GM12878 (cell line): Measurements from ENCODE around the gene DAAM1. TPM values are rescaled to one million over a fixed set of nuclear protein-coding genes. Genes with fewer than 3 reads are reported as not detected.

Experiments
- ATAC-seq: fragments of 200-7000 bp; cut with Tn5 transposase; 3 replicates; pipeline ENCODE4 v1.9.1; 2020; ENCODE audit warnings: mild to moderate bottlenecking, moderate library complexity
- BruUV-seq: library from RNA; stranded (reverse); fragments of 400-500 nt; replicated peaks from 2 replicates; lab custom pipeline; 2021; lab: Mats Ljungman, UMichigan
- CTCF ChIA-PET: fragments of 300-600 bp; sonication (Branson Sonifier 250); formaldehyde crosslinking; extraction: SDS; loops from one replicate; lab custom pipeline; 2021; ENCODE audit warnings: inconsistent platforms; lab: Yijun Ruan, JAX
- POLR2A ChIA-PET: fragments of 350-600 bp; formaldehyde crosslinking; extraction: SDS; loops from one replicate; lab custom pipeline; 2021; ENCODE audit warnings: inconsistent platforms; lab: Charles Lee
- RAD21 ChIA-PET: fragments of 300-600 bp; sonication (Branson Sonifier 250); formaldehyde crosslinking; loops from one replicate; lab custom pipeline; 2023; ENCODE audit warnings: antibody characterized with exemption; ENCODE audit not compliant: unreplicated experiment; lab: Charles Lee
- SMC1A ChIA-PET: fragments of 300-600 bp; sonication (Branson Sonifier 250); formaldehyde crosslinking; loops from one replicate; lab custom pipeline; 2023; ENCODE audit not compliant: unreplicated experiment, uncharacterized antibody; lab: Charles Lee
- DNase-seq: peaks from one replicate; pipeline ENCODE4 v3.0.0-alpha.2; 2011; ENCODE audit warnings: low read depth, low spot score
- FAIRE-seq: peaks from 3 replicates; lab custom pipeline; 2011; peaks lifted over from hg19 to GRCh38; lab: Jason Lieb, UNC
- H2AFZ ChIP-seq: 2 replicates; pipeline ENCODE4 v1.6.0; 2011; ENCODE audit warnings: low read depth, low read length, control low read depth; ENCODE audit not compliant: control insufficient read depth
- H3K27ac ChIP-seq: 2 replicates; pipeline ENCODE4 v1.5.1; 2011; ENCODE audit warnings: control low read depth; ENCODE audit not compliant: control insufficient read depth, insufficient read depth
- H3K27me3 ChIP-seq, 2 experiments: replicated peaks in 1 of 2; 2 replicates each; pipeline versions ENCODE4 v1.6.0 to v1.6.1; 2011; ENCODE audit warnings: low read length in 1 of 2; ENCODE audit not compliant: control insufficient read depth in 2 of 2, insufficient read depth in 2 of 2
- H3K36me3 ChIP-seq, 2 experiments: 2 replicates each; pipeline ENCODE4 v1.5.1; 2011; ENCODE audit warnings: low read length in 1 of 2; ENCODE audit not compliant: control insufficient read depth in 2 of 2, insufficient read depth in 2 of 2
- H3K4me1 ChIP-seq: 2 replicates; pipeline ENCODE4 v1.6.1; 2011; ENCODE audit warnings: mild to moderate bottlenecking, low read length, moderate library complexity, mixed read lengths; ENCODE audit not compliant: control insufficient read depth, insufficient read depth
- H3K4me2 ChIP-seq: 2 replicates; pipeline ENCODE4 v1.6.0; 2011; ENCODE audit warnings: control low read depth; ENCODE audit not compliant: control insufficient read depth, insufficient read depth
- H3K4me3 ChIP-seq: fragments of 200-600 bp; sonication (generic); 2 replicates; pipeline ENCODE4 v1.5.1; 2016
- H3K79me2 ChIP-seq: 2 replicates; pipeline ENCODE4 v1.6.0; 2011; ENCODE audit warnings: low read length; ENCODE audit not compliant: control insufficient read depth, insufficient read depth
- H3K9ac ChIP-seq: 2 replicates; pipeline ENCODE4 v1.8.0; 2011; ENCODE audit warnings: low read length, control low read depth, mixed read lengths; ENCODE audit not compliant: control insufficient read depth, insufficient read depth
- H3K9me3 ChIP-seq: replicated peaks from 3 replicates; pipeline ENCODE4 v1.5.1; 2011; ENCODE audit warnings: mild to moderate bottlenecking, low read length; ENCODE audit not compliant: control insufficient read depth, insufficient read depth
- H4K20me1 ChIP-seq: 2 replicates; pipeline ENCODE4 v1.6.0; 2011; ENCODE audit not compliant: control insufficient read depth, insufficient read depth
- CBFB ChIP-seq: IDR thresholded peaks from 2 replicates; pipeline ENCODE4 v1.6.1; 2016; ENCODE audit warnings: antibody characterized with exemption, low read depth
- CHD2 ChIP-seq: IDR thresholded peaks from 2 replicates; pipeline ENCODE4 v1.6.1; 2011; ENCODE audit warnings: low read depth, low read length, improper control_type of control experiment, borderline replicate concordance
- GABPA ChIP-seq: IDR thresholded peaks from 2 replicates; pipeline ENCODE4 v1.6.1; 2014; ENCODE audit warnings: antibody characterized with exemption, low read depth, mild to moderate bottlenecking, inconsistent platforms
- NR2C2 ChIP-seq: IDR thresholded peaks from 2 replicates; pipeline ENCODE4 v1.6.1; 2011; ENCODE audit warnings: borderline replicate concordance, low read depth; ENCODE audit not compliant: control insufficient read depth, insufficient read length
- PAX5 ChIP-seq: IDR thresholded peaks from 2 replicates; pipeline ENCODE4 v1.6.1; 2011; ENCODE audit warnings: low read depth, low read length, borderline replicate concordance
- RELB ChIP-seq: fragments of 450-650 bp; IDR thresholded peaks from 2 replicates; pipeline ENCODE4 v1.6.1; 2017; ENCODE audit warnings: low read depth, mild to moderate bottlenecking, moderate library complexity
- REST ChIP-seq: IDR thresholded peaks from 2 replicates; pipeline ENCODE4 v1.6.1; 2012; ENCODE audit warnings: mild to moderate bottlenecking, low read depth, low read length
- SMAD1 ChIP-seq: fragments of 450-650 bp; IDR thresholded peaks from 2 replicates; pipeline ENCODE4 v1.6.1; 2018; ENCODE audit warnings: mild to moderate bottlenecking, low read depth; ENCODE audit not compliant: partially characterized antibody
- ZZZ3 ChIP-seq: IDR thresholded peaks from 2 replicates; pipeline ENCODE4 v1.6.1; 2011; ENCODE audit warnings: low read depth; ENCODE audit not compliant: control insufficient read depth, insufficient read length
- WGBS: methylation state at CpG from one replicate; pipeline ENCODE4 v1.1.6; 2016; ENCODE audit warnings: low lambda C conversion rate; ENCODE audit not compliant: insufficient replicate concordance, insufficient coverage; ENCODE audit errors: missing lambda C conversion rate; 5-methylcytosine and 5-hydroxymethylcytosine counted together
- in situ Hi-C: fragments of 300-500 bp; cut with MboI; formaldehyde crosslinking; loops from 9 replicates; pipeline ENCODE4 v1.14.3; 2018; ENCODE audit warnings: mixed read lengths
- intact Hi-C: fragments of 100-400 bp; cut with micrococcal nuclease; formaldehyde crosslinking; loops from one replicate; pipeline ENCODE4 v1.14.2; 2022; ENCODE audit not compliant: unreplicated experiment
- polyA plus RNA-seq, 11 experiments: library from polyadenylated mRNA; depleted of rRNA in 4 of 11; unstranded in 6 of 11; stranded (reverse) in 5 of 11; fragments of >200 nt; fragmentation: Nextera tagmentation in 4 of 11; fragmentation: Illumina TruSeq in 1 of 11; extraction: Ambion mirVana in 4 of 11; extraction: Trizol in 1 of 11; gene quantifications; 1 replicate in 1 of 11; 2 replicates in 10 of 11; pipeline versions ENCODE4 v1.2.1 to v1.2.3, GENCODE V29; 2011 to 2016; ENCODE audit warnings: inconsistent platforms in 2 of 11, missing spikeins in 2 of 11, low read depth in 1 of 11
- total RNA-seq, 4 experiments: library from RNA; depleted of rRNA in 3 of 4; stranded (reverse); fragments of >200 nt in 3 of 4; fragmentation: Illumina TruSeq in 1 of 4; extraction: Trizol in 1 of 4; gene quantifications; 2 replicates each; pipeline versions ENCODE4 v1.2.1 to v1.2.3, GENCODE V29; 2013 to 2021

DAAM1 gene
- total and polyA plus RNA-seq, 10 of the 15 experiments (the other 5 are each of a cell fraction or from before 2014, with no cell fraction given), result 13.8 to 32.4 (median 24.2) TPM

- FAIRE-seq (no peak), ATAC-seq (no peak)
- Histone ChIP-seq H3K36me3 (0 out of 4 replicates have a peak, but pooled peaks cover 0 to 3% of the 10 kb centered on the region in 2 experiments), H3K4me1 (peaks cover 7% of the 10 kb centered on the region; the same call in 1 of the 2 replicates), H3K27me3 (no peaks in the 10 kb centered on the region), H3K27ac (no peak overlapping the region), H2AFZ (no peak overlapping the region), H4K20me1 (no peaks in the 10 kb centered on the region)
- POLR2A ChIA-PET, result no interaction called here
- WGBS, result 64% methylated on average over 3 of the region's 3 CpGs
- SMC1A ChIA-PET, result interaction anchor here (0.8 to 1.0 kb wide), 4 partner anchors 15 to 132 kb away, joined by 3 to 4 read pairs (median 4); no protein-coding TSS in a partner anchor
- no TSS peak for BruUV-seq
- TF ChIP-seq RELB (no peak), CHD2 (no peak), CBFB (no peak), NR2C2 (no peak)
- TF ChIP-seq, all 136 proteins: peak for 0
- in situ Hi-C loops (no loop called here), intact Hi-C loops (no loop called here)
- no peak for DNase-seq
- no peaks in the 10 kb centered on the region for H3K9me3 ChIP-seq
- RAD21 ChIA-PET, result interaction anchor here (0.8 to 1.0 kb wide), 2 partner anchors 46 to 133 kb away, joined by 4 read pairs; partner anchors contain the start of gene DAAM1
- no peak overlapping the region for H3K9ac ChIP-seq
- no peak overlapping the region for H3K4me3 ChIP-seq
- no peak overlapping the region for H3K4me2 ChIP-seq
- CTCF ChIA-PET, result interaction anchor here (0.9 to 1.5 kb wide), 3 partner anchors 15 to 193 kb away, joined by 3 to 4 read pairs (median 4); no protein-coding TSS in a partner anchor
- H3K79me2 ChIP-seq, result no peaks in the 10 kb centered on the region
Measured at GRCh38 chr14:59321626-59321949, 133.1 kb downstream of the DAAM1 start.

DNA sequence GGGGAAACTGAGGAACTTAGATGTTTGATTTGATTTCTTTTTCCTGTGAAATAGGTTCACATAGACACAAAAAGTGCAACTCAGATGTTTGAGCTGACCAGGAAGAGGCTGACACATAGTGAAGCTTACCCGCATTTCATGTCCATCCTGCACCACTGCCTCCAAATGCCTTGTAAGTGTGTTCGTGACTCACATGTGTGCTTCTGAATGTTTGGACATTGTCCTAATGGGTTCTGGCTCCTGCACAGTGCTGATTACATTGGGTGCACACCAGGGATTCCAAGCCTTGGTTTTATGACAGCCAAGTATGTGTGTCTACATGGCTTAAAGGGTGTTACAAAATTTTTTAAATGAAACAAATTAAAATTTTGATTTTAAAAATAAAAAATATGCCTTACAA is 137.4 kb downstream of the DAAM1 start:
- ATAC-seq, result no peak
- TF ChIP-seq ZZZ3 (no peak), CBFB (no peak), SMAD1 (no peak), PAX5 (no peak), GABPA (no peak), REST (no peak)
- H3K9me3 ChIP-seq, result no peaks in the 10 kb centered on the region
- intact Hi-C loops (no loop called here), in situ Hi-C loops (no loop called here)
- H3K27ac ChIP-seq, result no peak overlapping the region
- no peak overlapping the region for H2AFZ ChIP-seq
- POLR2A ChIA-PET, result no interaction called here
- RAD21 ChIA-PET, result interaction anchor here (1.4 to 1.5 kb wide), 2 partner anchors 10 to 84 kb away, joined by 3 to 4 read pairs; no protein-coding TSS in a partner anchor
- CTCF ChIA-PET, result interaction anchor here (0.8 to 2.1 kb wide), 4 partner anchors 10 to 28 kb away, joined by 3 to 10 read pairs (median 6); no protein-coding TSS in a partner anchor
- BruUV-seq, result no TSS peak
- no peak overlapping the region for H3K4me3 ChIP-seq
- H3K27me3 ChIP-seq, result no peaks in the 10 kb centered on the region
- WGBS, result 100% methylated on average over 2 of the region's 2 CpGs
- H3K36me3 ChIP-seq, result peaks cover 2 to 3% of the 10 kb centered on the region in 2 experiments; a peak in 3 of 4 replicates
- no peak for DNase-seq
- H3K79me2 ChIP-seq, result no peaks in the 10 kb centered on the region
- no peak overlapping the region for H3K9ac ChIP-seq
- peaks cover 8% of the 10 kb centered on the region for H3K4me1 ChIP-seq
- no peak overlapping the region for H3K4me2 ChIP-seq
- SMC1A ChIA-PET, result interaction anchor here (0.9 to 1.7 kb wide), 5 partner anchors 11 to 202 kb away, joined by 3 to 4 read pairs (median 4); no protein-coding TSS in a partner anchor
- FAIRE-seq, result no peak
- no peaks in the 10 kb centered on the region for H4K20me1 ChIP-seq
